A549 (cell line): ENCODE results near the gene SMARCD3. TPM values are rescaled to one million over a fixed set of nuclear protein-coding genes. Genes with fewer than 3 reads are reported as not detected.
A peak's percentile ranks its signal among the peaks of the same experiment; 100 is the strongest.

Experiments
- ATAC-seq, 2 experiments: fragments of 200-7000 bp in 1 of 2; fragments of >200 bp in 1 of 2; cut with Nextera tagmentation in 1 of 2; cut with Tn5 transposase in 1 of 2; 3 replicates each; pipeline versions ENCODE4 v1.8.0 to v1.9.1; 2018 to 2020; ENCODE audit warnings: mild to moderate bottlenecking in 1 of 2, moderate library complexity in 1 of 2
- CTCF ChIA-PET: fragments of 300-600 bp; sonication (Branson Sonifier 250); formaldehyde crosslinking; extraction: SDS; loops from one replicate; lab custom pipeline; 2021; ENCODE audit warnings: antibody characterized with exemption, inconsistent platforms; lab: Yijun Ruan, JAX
- POLR2A ChIA-PET: fragments of 350-600 bp; formaldehyde crosslinking; extraction: SDS; loops from one replicate; lab custom pipeline; 2021; ENCODE audit warnings: antibody characterized with exemption, inconsistent platforms; lab: Yijun Ruan, JAX
- DNase-seq, 2 experiments: peaks; one replicate each; pipeline versions ENCODE4 v3.0.0 to v3.0.0-alpha.2; 2011 to 2016; ENCODE audit warnings: low read depth in 1 of 2, low spot score in 1 of 2
- FAIRE-seq: peaks from 2 replicates; lab custom pipeline; 2011; peaks lifted over from hg19 to GRCh38; lab: Jason Lieb, UNC
- H3K27ac ChIP-seq, 2 experiments: fragments of >200 bp; sonication (Bioruptor Twin); formaldehyde crosslinking; 3 replicates each; pipeline ENCODE4 v1.5.1; 2016 to 2017
- H3K4me1 ChIP-seq: fragments of >200 bp; sonication (Bioruptor Twin); formaldehyde crosslinking; 3 replicates; pipeline ENCODE4 v1.6.1; 2016
- H3K4me2 ChIP-seq: fragments of >200 bp; sonication (Bioruptor Twin); formaldehyde crosslinking; 3 replicates; pipeline ENCODE4 v1.6.1; 2016
- H3K4me3 ChIP-seq: fragments of >200 bp; sonication (Bioruptor Twin); formaldehyde crosslinking; 3 replicates; pipeline ENCODE4 v1.5.1; 2016
- H3K9me3 ChIP-seq: fragments of >200 bp; sonication (Bioruptor Twin); formaldehyde crosslinking; 3 replicates; pipeline ENCODE4 v1.6.1; 2016
- ATOH8 ChIP-seq: fragments of 250-450 bp; sonication (Bioruptor Pico); IDR thresholded peaks from 2 replicates; pipeline ENCODE4 v1.5.0; 2020; ENCODE audit warnings: low read depth, mild to moderate bottlenecking, moderate library complexity
- BHLHE40 ChIP-seq: IDR thresholded peaks from 2 replicates; pipeline ENCODE4 v1.6.1; 2012; ENCODE audit warnings: low read depth, low read length, inconsistent platforms
- CBX2 ChIP-seq: fragments of 200-600 bp; sonication (generic); IDR thresholded peaks from 2 replicates; pipeline ENCODE4 v1.6.1; 2016; ENCODE audit warnings: low read depth, mild to moderate bottlenecking, borderline replicate concordance
- CTCF ChIP-seq: fragments of >200 bp; sonication (Bioruptor Twin); formaldehyde crosslinking; IDR thresholded peaks from 3 replicates; pipeline ENCODE4 v1.5.1; 2016
- E2F6 ChIP-seq: IDR thresholded peaks from 2 replicates; pipeline ENCODE4 v1.6.1; 2012; ENCODE audit warnings: low read depth, borderline replicate concordance
- EHF ChIP-seq: fragments of 250-450 bp; sonication (Bioruptor Pico); IDR thresholded peaks from 2 replicates; pipeline ENCODE4 v1.5.0; 2020; ENCODE audit warnings: mild to moderate bottlenecking
- ESRRA ChIP-seq: fragments of 150-350 bp; IDR thresholded peaks from 2 replicates; pipeline ENCODE4 v1.6.1; 2014; ENCODE audit warnings: mild to moderate bottlenecking, low read length, borderline replicate concordance
- FOSB ChIP-seq: fragments of 250-450 bp; sonication (Bioruptor Pico); IDR thresholded peaks from 2 replicates; pipeline ENCODE4 v1.5.0; 2020; ENCODE audit warnings: mild to moderate bottlenecking, moderate library complexity
- FOSL2 ChIP-seq, 2 experiments: fragments of 450-650 bp in 1 of 2; fragments of >200 bp in 1 of 2; sonication (Bioruptor Twin) in 1 of 2; formaldehyde crosslinking; IDR thresholded peaks; 2 replicates each; pipeline versions ENCODE4 v1.5.0 to v1.6.1; 2016 to 2020; ENCODE audit warnings: mild to moderate bottlenecking in 1 of 2, moderate library complexity in 1 of 2
- FOXS1 ChIP-seq: fragments of 250-450 bp; sonication (Bioruptor Pico); IDR thresholded peaks from 2 replicates; pipeline ENCODE4 v1.5.0; 2020; ENCODE audit warnings: mild to moderate bottlenecking, moderate library complexity
- HEYL ChIP-seq: fragments of 250-450 bp; sonication (Bioruptor Pico); IDR thresholded peaks from 2 replicates; pipeline ENCODE4 v1.8.0; 2021; ENCODE audit warnings: mild to moderate bottlenecking, moderate library complexity
- HMGXB4 ChIP-seq: fragments of 250-450 bp; sonication (Bioruptor Pico); IDR thresholded peaks from 2 replicates; pipeline ENCODE4 v1.5.0; 2021; ENCODE audit warnings: mild to moderate bottlenecking, moderate library complexity, borderline replicate concordance
- HOXA7 ChIP-seq: fragments of 250-450 bp; sonication (Bioruptor Pico); IDR thresholded peaks from 2 replicates; pipeline ENCODE4 v1.5.0; 2020; ENCODE audit warnings: mild to moderate bottlenecking, moderate library complexity
- HOXB5 ChIP-seq: fragments of 250-450 bp; sonication (Bioruptor Pico); IDR thresholded peaks from 2 replicates; pipeline ENCODE4 v1.5.0; 2020; ENCODE audit warnings: mild to moderate bottlenecking, moderate library complexity
- JUNB ChIP-seq: fragments of >200 bp; sonication (Bioruptor Twin); formaldehyde crosslinking; IDR thresholded peaks from 2 replicates; pipeline ENCODE4 v1.6.1; 2016
- KDM1A ChIP-seq: fragments of 200-600 bp; sonication (generic); IDR thresholded peaks from 2 replicates; pipeline ENCODE4 v1.6.1; 2016; ENCODE audit warnings: low read depth, mild to moderate bottlenecking
- POLR2A ChIP-seq: IDR thresholded peaks from 2 replicates; pipeline ENCODE4 v1.6.1; 2012; ENCODE audit warnings: mild to moderate bottlenecking, low read length
- POLR2AphosphoS2 ChIP-seq: conservative IDR thresholded peaks from 2 replicates; pipeline ENCODE4 v1.6.1; 2012; ENCODE audit warnings: low read length, improper control_type of control experiment, inconsistent platforms
- RARB ChIP-seq: fragments of 250-450 bp; sonication (Bioruptor Pico); IDR thresholded peaks from 2 replicates; pipeline ENCODE4 v1.8.0; 2021; ENCODE audit warnings: mild to moderate bottlenecking, moderate library complexity
- REST ChIP-seq: fragments of 200-600 bp; sonication (generic); IDR thresholded peaks from 2 replicates; pipeline ENCODE4 v1.6.1; 2016; ENCODE audit warnings: antibody characterized with exemption, mild to moderate bottlenecking, moderate library complexity
- RNF2 ChIP-seq: fragments of 200-600 bp; sonication (generic); IDR thresholded peaks from 2 replicates; pipeline ENCODE4 v1.6.1; 2016; ENCODE audit warnings: low read depth, mild to moderate bottlenecking, antibody characterized with exemption, moderate library complexity, borderline replicate concordance
- SMC3 ChIP-seq: fragments of >200 bp; sonication (Bioruptor Twin); formaldehyde crosslinking; IDR thresholded peaks from 3 replicates; pipeline ENCODE4 v1.6.1; 2018; ENCODE audit warnings: inconsistent platforms
- SREBF2 ChIP-seq: fragments of 450-650 bp; IDR thresholded peaks from 2 replicates; pipeline ENCODE4 v1.6.1; 2014; ENCODE audit warnings: mild to moderate bottlenecking, moderate library complexity
- ZC3H11A ChIP-seq: fragments of 450-650 bp; IDR thresholded peaks from 2 replicates; pipeline ENCODE4 v1.6.1; 2014; ENCODE audit warnings: antibody characterized with exemption, mild to moderate bottlenecking
- ZFP36 ChIP-seq: fragments of 450-650 bp; IDR thresholded peaks from 2 replicates; pipeline ENCODE4 v1.6.1; 2014; ENCODE audit warnings: borderline replicate concordance; ENCODE audit not compliant: partially characterized antibody
- WGBS: methylation state at CpG from one replicate; pipeline ENCODE4 v1.1.6; 2017; ENCODE audit errors: missing lambda C conversion rate; 5-methylcytosine and 5-hydroxymethylcytosine counted together
- polyA plus RNA-seq, 4 experiments: library from polyadenylated mRNA; depleted of rRNA in 3 of 4; stranded (reverse); fragments of >200 nt; fragmentation: RNase III in 1 of 4; extraction: RNeasy Plus Mini Kit Qiagen cat#74134 plus additional on column Dnase treatment in 1 of 4; gene quantifications; 2 replicates in 3 of 4; 3 replicates in 1 of 4; pipeline ENCODE4 v1.2.3, GENCODE V29; 2011 to 2017

Gene SMARCD3
- polyA plus RNA-seq, 2 of the 4 experiments (the other 2 are of a cell fraction) = 11.6 to 12.5 TPM

- ChIA-PET POLR2A (no interaction called here), CTCF (interaction anchor here (0.8 to 1.3 kb wide), 2 partner anchors 40 to 151 kb away, joined by 3 to 4 read pairs; no protein-coding TSS in a partner anchor)
- 67% methylated on average over 12 of the region's 17 CpGs for WGBS
- Histone ChIP-seq H3K27ac (no peak overlapping the region), H3K4me3 (no peak overlapping the region), H3K4me2 (no peak overlapping the region; the same call in 2 of the 3 replicates), H3K4me1 (peaks cover 16% of the 10 kb centered on the region; the same call in 2 of the 3 replicates), H3K9me3 (no peaks in the 10 kb centered on the region)
- ATAC-seq (peak in 1 of 2 experiments; percentile 8; a peak in 3 of 6 replicates), FAIRE-seq (no peak), DNase-seq (no peak)
- no peak for TF ChIP-seq HOXB5 (CRISPR knock-in tag)
- no peak for TF ChIP-seq CTCF
- TF ChIP-seq CBX2 = no peak
- no peak for TF ChIP-seq ZFP36
- no peak for TF ChIP-seq ZC3H11A
- no peak for TF ChIP-seq RARB (CRISPR knock-in tag)
- TF ChIP-seq HMGXB4 (CRISPR knock-in tag) = no peak
- TF ChIP-seq POLR2AphosphoS2 = no peak
- TF ChIP-seq SMC3 = no peak
- TF ChIP-seq POLR2A = no peak
Observed at GRCh38 chr7:151274936-151275812, 26.7 kb upstream of the SMARCD3 start.

- Histone ChIP-seq H3K27ac (no peak overlapping the region), H3K4me1 (peaks cover 16% of the 10 kb centered on the region; the same call in 2 of the 3 replicates), H3K9me3 (no peaks in the 10 kb centered on the region), H3K4me3 (no peak overlapping the region), H3K4me2 (no peak overlapping the region)
- ATAC-seq (no peak), FAIRE-seq (no peak), DNase-seq (no peak)
- WGBS = 85% methylated on average over 9 of the region's 9 CpGs
- ChIA-PET POLR2A (no interaction called here), CTCF (interaction anchor here (0.8 to 1.3 kb wide), 2 partner anchors 41 to 150 kb away, joined by 3 to 4 read pairs; no protein-coding TSS in a partner anchor)
- TF ChIP-seq ESRRA (no peak), ATOH8 (CRISPR knock-in tag) (no peak), FOSB (CRISPR knock-in tag) (no peak), BHLHE40 (no peak), HOXB5 (CRISPR knock-in tag) (no peak), RNF2 (no peak), POLR2A (no peak), KDM1A (no peak), FOSL2 (IDR thresholded peaks at IDR 0.05) (no peak), FOSL2 (CRISPR knock-in tag; IDR thresholded peaks at IDR 0.05) (no peak), HEYL (no peak), E2F6 (no peak), REST (no peak), ZC3H11A (no peak), SREBF2 (no peak), JUNB (no peak), HMGXB4 (CRISPR knock-in tag) (no peak), EHF (CRISPR knock-in tag) (no peak), FOXS1 (CRISPR knock-in tag) (no peak), HOXA7 (CRISPR knock-in tag) (no peak)
Observed at GRCh38 chr7:151274396-151274795, 25.9 kb upstream of the SMARCD3 start.
